Measurements from ENCODE around the gene CBFA2T2.

DNA sequence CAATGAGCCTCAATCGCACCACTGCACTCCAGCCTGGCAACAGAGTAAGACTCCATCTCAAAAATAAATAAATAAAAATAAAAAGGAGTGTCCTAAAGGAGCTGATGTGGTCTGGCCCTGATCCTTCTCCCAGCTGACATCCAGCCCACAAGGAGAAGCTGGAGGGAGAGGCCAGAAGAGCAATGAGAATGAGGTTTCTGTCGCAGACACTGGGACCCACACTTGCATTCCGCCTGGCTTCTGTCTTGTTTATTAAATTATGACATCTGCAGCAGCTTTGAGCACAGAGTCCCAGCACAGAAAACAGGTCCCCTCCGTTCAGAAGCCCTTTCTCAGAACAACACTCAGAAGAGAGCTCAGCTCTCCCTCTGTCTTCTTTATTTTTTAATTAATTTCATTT lies 206.6 kb downstream of the CBFA2T2 start:
- TF ChIP-seq, protein P1, sequence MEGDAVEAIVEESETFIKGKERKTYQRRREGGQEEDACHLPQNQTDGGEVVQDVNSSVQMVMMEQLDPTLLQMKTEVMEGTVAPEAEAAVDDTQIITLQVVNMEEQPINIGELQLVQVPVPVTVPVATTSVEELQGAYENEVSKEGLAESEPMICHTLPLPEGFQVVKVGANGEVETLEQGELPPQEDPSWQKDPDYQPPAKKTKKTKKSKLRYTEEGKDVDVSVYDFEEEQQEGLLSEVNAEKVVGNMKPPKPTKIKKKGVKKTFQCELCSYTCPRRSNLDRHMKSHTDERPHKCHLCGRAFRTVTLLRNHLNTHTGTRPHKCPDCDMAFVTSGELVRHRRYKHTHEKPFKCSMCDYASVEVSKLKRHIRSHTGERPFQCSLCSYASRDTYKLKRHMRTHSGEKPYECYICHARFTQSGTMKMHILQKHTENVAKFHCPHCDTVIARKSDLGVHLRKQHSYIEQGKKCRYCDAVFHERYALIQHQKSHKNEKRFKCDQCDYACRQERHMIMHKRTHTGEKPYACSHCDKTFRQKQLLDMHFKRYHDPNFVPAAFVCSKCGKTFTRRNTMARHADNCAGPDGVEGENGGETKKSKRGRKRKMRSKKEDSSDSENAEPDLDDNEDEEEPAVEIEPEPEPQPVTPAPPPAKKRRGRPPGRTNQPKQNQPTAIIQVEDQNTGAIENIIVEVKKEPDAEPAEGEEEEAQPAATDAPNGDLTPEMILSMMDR (IDR thresholded peaks at IDR 0.05) = no peak
- TF ChIP-seq POLR2A (IDR thresholded peaks at IDR 0.05) = no peak

Data from lower leg skin (tissue), 3 donors.